Stomach (tissue), 4 donors: ENCODE measurements around the gene RASSF6.

Experiments
- CTCF ChIP-seq, 7 experiments: fragments of 450-650 bp in 4 of 7; fragments of 200-600 bp in 3 of 7; sonication (generic) in 3 of 7; IDR thresholded peaks; one replicate each; pipeline ENCODE4 v1.5.1; 2016 to 2019; ENCODE audit warnings: antibody characterized with exemption in 7 of 7, control low read depth in 2 of 7, mild to moderate bottlenecking in 1 of 7
- EP300 ChIP-seq: sonication (generic); formaldehyde crosslinking; IDR thresholded peaks from one replicate; pipeline ENCODE4 v1.6.1; 2017; ENCODE audit warnings: antibody characterized with exemption
- POLR2A ChIP-seq, 4 donors: fragments of 450-650 bp; IDR thresholded peaks; one replicate each; pipeline ENCODE4 v1.6.1; 2016; ENCODE audit warnings: antibody characterized with exemption in 4 of 4, control low read depth in 2 of 4, mild to moderate bottlenecking in 1 of 4, moderate library complexity in 1 of 4
- POLR2AphosphoS5 ChIP-seq, 3 donors: sonication (generic); formaldehyde crosslinking; IDR thresholded peaks; one replicate each; pipeline ENCODE4 v1.6.1; 2016; ENCODE audit warnings: antibody characterized with exemption in 3 of 3

DNA sequence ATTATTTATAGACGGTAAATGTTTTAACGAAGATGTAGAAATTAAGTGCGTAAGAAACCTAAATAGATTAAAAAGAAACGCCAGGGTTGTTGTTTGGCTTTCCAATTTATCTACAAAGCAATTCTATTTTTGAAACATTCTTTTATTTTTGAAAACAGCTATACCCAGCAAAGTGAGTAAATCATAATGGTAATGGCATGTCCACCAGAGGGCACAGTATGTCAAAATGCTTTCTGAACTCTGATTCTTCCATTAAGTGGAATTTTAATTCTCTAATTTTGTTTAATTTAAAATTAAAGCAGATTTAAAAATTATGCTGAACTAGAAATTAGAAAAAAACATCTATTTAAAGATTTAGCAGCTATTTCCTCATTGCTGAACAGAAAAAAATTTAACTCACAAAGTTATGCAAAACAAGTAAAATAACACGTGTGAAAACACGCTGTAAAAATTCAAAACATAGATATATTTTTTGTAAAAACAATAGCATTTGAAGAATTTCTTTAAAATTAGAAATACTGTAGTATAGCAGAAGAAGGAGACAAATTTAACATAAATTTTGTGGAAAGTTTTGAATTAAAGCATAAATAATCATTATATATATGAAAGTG is 26.5 kb downstream of the RASSF6 start:
- TF ChIP-seq EP300 (no peak), POLR2AphosphoS5 (IDR thresholded peaks at IDR 0.05) (no peak), POLR2A (IDR thresholded peaks at IDR 0.05) (no peak), CTCF (IDR thresholded peaks at IDR 0.05) (peak in 4 of 7 experiments; percentile 20 to 50 (median 43))
